Measurements from ENCODE around the gene ANKS1A.

DNA sequence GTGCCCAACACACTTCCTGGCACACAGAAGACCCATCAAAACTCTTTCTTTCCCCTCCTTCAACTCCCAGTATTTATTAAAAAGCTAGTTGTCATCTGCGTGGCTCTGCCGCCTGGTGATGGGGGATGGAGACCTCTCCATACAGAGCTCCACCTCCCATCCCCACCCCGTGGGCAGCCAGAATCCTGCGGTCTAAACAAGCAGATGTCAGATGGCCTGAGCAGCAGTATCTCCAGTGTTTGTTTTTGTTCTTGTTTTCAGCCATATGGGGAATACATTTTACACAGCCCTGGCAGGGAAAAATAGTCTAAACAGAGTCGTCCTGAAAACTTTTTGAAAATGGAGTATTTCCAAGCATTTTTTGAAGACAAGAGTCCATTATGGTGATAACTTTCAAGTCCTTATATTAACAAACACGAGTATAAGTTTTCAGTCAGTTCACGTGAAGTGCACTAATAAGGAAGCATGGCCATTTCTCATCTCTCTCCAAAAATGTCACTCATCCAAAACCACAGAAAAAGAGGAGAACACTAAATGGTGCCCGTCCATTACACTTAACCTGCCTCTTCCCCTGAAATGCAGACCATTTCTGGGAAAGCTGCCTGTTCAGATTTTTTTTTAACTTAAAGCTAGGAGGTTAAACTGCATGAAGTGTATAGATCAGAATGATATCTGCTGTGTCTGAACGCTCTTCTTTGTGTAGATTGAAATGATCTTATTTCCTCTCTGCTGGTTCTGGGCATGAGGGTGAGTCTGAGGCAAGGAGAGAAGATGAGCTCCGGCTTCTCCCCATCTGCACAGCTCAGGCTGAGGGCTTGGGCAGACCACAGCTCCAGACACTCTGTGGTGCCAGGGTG lies 161.1 kb downstream of the ANKS1A start:
- TF ChIP-seq, protein P1, sequence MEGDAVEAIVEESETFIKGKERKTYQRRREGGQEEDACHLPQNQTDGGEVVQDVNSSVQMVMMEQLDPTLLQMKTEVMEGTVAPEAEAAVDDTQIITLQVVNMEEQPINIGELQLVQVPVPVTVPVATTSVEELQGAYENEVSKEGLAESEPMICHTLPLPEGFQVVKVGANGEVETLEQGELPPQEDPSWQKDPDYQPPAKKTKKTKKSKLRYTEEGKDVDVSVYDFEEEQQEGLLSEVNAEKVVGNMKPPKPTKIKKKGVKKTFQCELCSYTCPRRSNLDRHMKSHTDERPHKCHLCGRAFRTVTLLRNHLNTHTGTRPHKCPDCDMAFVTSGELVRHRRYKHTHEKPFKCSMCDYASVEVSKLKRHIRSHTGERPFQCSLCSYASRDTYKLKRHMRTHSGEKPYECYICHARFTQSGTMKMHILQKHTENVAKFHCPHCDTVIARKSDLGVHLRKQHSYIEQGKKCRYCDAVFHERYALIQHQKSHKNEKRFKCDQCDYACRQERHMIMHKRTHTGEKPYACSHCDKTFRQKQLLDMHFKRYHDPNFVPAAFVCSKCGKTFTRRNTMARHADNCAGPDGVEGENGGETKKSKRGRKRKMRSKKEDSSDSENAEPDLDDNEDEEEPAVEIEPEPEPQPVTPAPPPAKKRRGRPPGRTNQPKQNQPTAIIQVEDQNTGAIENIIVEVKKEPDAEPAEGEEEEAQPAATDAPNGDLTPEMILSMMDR (IDR thresholded peaks at IDR 0.05), result no peak
- TF ChIP-seq SMC3 (IDR thresholded peaks at IDR 0.05; ENCODE audit: low read depth, low read length), result no peak
